H1 (cell line): Measurements from ENCODE around the gene EPM2A. TPM values are rescaled to one million over a fixed set of nuclear protein-coding genes. Genes with fewer than 3 reads are reported as not detected.

Source experiments
- CTCF ChIA-PET: fragments of 300-600 bp; sonication (Branson Sonifier 250); formaldehyde crosslinking; loops from one replicate; lab custom pipeline; 2021; ENCODE audit not compliant: partially characterized antibody; lab: Charles Lee
- POLR2A ChIA-PET: fragments of 300-600 bp; sonication (Branson Sonifier 250); formaldehyde crosslinking; loops from one replicate; lab custom pipeline; 2021; ENCODE audit warnings: inconsistent platforms; ENCODE audit not compliant: partially characterized antibody; lab: Charles Lee
- DNase-seq, 2 experiments: peaks; one replicate each; pipeline versions ENCODE4 v3.0.0 to v3.0.0-alpha.2; 2010 to 2022; ENCODE audit warnings: low spot score in 2 of 2, low read depth in 1 of 2, mixed read lengths in 1 of 2
- FAIRE-seq: peaks from 2 replicates; lab custom pipeline; 2011; peaks lifted over from hg19 to GRCh38; lab: Jason Lieb, UNC
- H2AFZ ChIP-seq: 2 replicates; pipeline ENCODE4 v1.8.1; 2012; ENCODE audit warnings: low read length, inconsistent platforms
- H2AK5ac ChIP-seq: 2 replicates; pipeline ENCODE4 v1.6.1; 2013; ENCODE audit warnings: low read depth, low read length
- H2BK120ac ChIP-seq: replicated peaks from 2 replicates; pipeline ENCODE3; 2013; ENCODE audit warnings: low read depth, low read length, inconsistent platforms
- H2BK12ac ChIP-seq: 2 replicates; pipeline ENCODE4 v1.6.1; 2013; ENCODE audit warnings: low read depth, low read length
- H2BK15ac ChIP-seq: 2 replicates; pipeline ENCODE4 v1.6.1; 2013; ENCODE audit warnings: low read length
- H2BK20ac ChIP-seq: 2 replicates; pipeline ENCODE4 v1.6.1; 2013; ENCODE audit warnings: low read length
- H2BK5ac ChIP-seq: 2 replicates; pipeline ENCODE4 v1.6.1; 2013; ENCODE audit warnings: low read depth, low read length
- H3K14ac ChIP-seq: 2 replicates; pipeline ENCODE4 v1.6.1; 2013; ENCODE audit warnings: inconsistent platforms; ENCODE audit not compliant: insufficient read length
- H3K18ac ChIP-seq: 2 replicates; pipeline ENCODE4 v1.6.1; 2013; ENCODE audit warnings: low read length; ENCODE audit errors: extremely low read depth
- H3K23ac ChIP-seq: 2 replicates; pipeline ENCODE4 v1.6.1; 2013; ENCODE audit warnings: inconsistent platforms; ENCODE audit not compliant: insufficient read length
- H3K23me2 ChIP-seq: 2 replicates; pipeline ENCODE4 v1.6.1; 2013; ENCODE audit warnings: low read depth, low read length
- H3K27ac ChIP-seq: 2 replicates; pipeline ENCODE4 v1.6.1; 2011; ENCODE audit warnings: low read depth, low read length, inconsistent platforms
- H3K27me3 ChIP-seq, 4 experiments: replicated peaks in 1 of 4; 1 replicate in 1 of 4; 2 replicates in 3 of 4; pipeline versions ENCODE4 v1.6.1 to v1.8.1; 2011 to 2013; ENCODE audit warnings: low read length in 3 of 4, mild to moderate bottlenecking in 3 of 4, inconsistent platforms in 2 of 4, mixed read lengths in 2 of 4, moderate library complexity in 1 of 4; ENCODE audit not compliant: control insufficient read depth in 3 of 4, insufficient read depth in 3 of 4; ENCODE audit errors: extremely low read depth in 1 of 4
- H3K36me3 ChIP-seq, 4 experiments: 2 replicates each; pipeline versions ENCODE4 v1.6.1 to v1.8.1; 2011 to 2013; ENCODE audit warnings: mild to moderate bottlenecking in 4 of 4, low read length in 3 of 4, moderate library complexity in 2 of 4, control low read depth in 1 of 4, inconsistent platforms in 1 of 4; ENCODE audit not compliant: insufficient read depth in 4 of 4, control insufficient read depth in 2 of 4
- H3K4ac ChIP-seq: replicated peaks from 2 replicates; pipeline ENCODE3; 2013; ENCODE audit warnings: low read length, low read depth, mixed read lengths, inconsistent platforms; ENCODE audit not compliant: insufficient read length
- H3K4me1 ChIP-seq, 4 experiments: replicated peaks in 1 of 4; 1 replicate in 1 of 4; 2 replicates in 3 of 4; pipeline versions ENCODE4 v1.6.1 to v1.8.1; 2011 to 2013; ENCODE audit warnings: low read length in 3 of 4, inconsistent platforms in 2 of 4, mixed read lengths in 1 of 4; ENCODE audit not compliant: insufficient read depth in 4 of 4, control insufficient read depth in 3 of 4
- H3K4me2 ChIP-seq, 2 experiments: 2 replicates each; pipeline versions ENCODE4 v1.6.1 to v1.8.1; 2011 to 2013; ENCODE audit warnings: low read depth in 2 of 2, low read length in 2 of 2, control low read depth in 1 of 2, inconsistent platforms in 1 of 2, mild to moderate bottlenecking in 1 of 2; ENCODE audit not compliant: insufficient read depth in 1 of 2
- H3K4me3 ChIP-seq, 4 experiments: fragments of 200-600, 300-600 bp in 1 of 4; sonication (generic), shearing (Covaris generic), sonication (Bioruptor Twin) in 1 of 4; 2 replicates each; pipeline versions ENCODE4 v1.5.1 to v1.8.1; 2011 to 2016; ENCODE audit warnings: low read length in 4 of 4, low read depth in 3 of 4, control low read depth in 2 of 4, inconsistent platforms in 2 of 4, mild to moderate bottlenecking in 2 of 4, mixed read lengths in 1 of 4, moderate library complexity in 1 of 4; ENCODE audit not compliant: insufficient read depth in 2 of 4; ENCODE audit errors: extremely low read depth in 1 of 4
- H3K56ac ChIP-seq: replicated peaks from 2 replicates; pipeline ENCODE3; 2013; ENCODE audit warnings: low read depth, mild to moderate bottlenecking, mixed read lengths, low read length, inconsistent platforms; ENCODE audit not compliant: insufficient read length
- H3K79me1 ChIP-seq: 2 replicates; pipeline ENCODE4 v1.6.1; 2013; ENCODE audit warnings: low read depth, low read length, control low read depth
- H3K79me2 ChIP-seq, 2 experiments: 2 replicates each; pipeline versions ENCODE4 v1.6.1 to v1.8.1; 2012 to 2013; ENCODE audit warnings: low read length in 2 of 2, mild to moderate bottlenecking in 2 of 2, inconsistent platforms in 1 of 2; ENCODE audit not compliant: insufficient read depth in 2 of 2, control insufficient read depth in 1 of 2
- H3K9ac ChIP-seq, 4 experiments: replicated peaks in 1 of 4; 1 replicate in 1 of 4; 2 replicates in 3 of 4; pipeline versions ENCODE4 v1.6.1 to v1.8.1; 2011 to 2013; ENCODE audit warnings: low read depth in 3 of 4, low read length in 3 of 4, control low read depth in 2 of 4, mild to moderate bottlenecking in 2 of 4, moderate library complexity in 2 of 4, inconsistent platforms in 1 of 4; ENCODE audit errors: extremely low read depth in 1 of 4
- H3K9me3 ChIP-seq, 2 experiments: 2 replicates each; pipeline versions ENCODE4 v1.6.1 to v1.8.1; 2012 to 2013; ENCODE audit warnings: mild to moderate bottlenecking in 2 of 2, moderate library complexity in 2 of 2, control low read depth in 1 of 2, inconsistent platforms in 1 of 2, low read depth in 1 of 2, low read length in 1 of 2, mixed read lengths in 1 of 2; ENCODE audit not compliant: insufficient read depth in 2 of 2
- H4K20me1 ChIP-seq, 2 experiments: replicated peaks in 1 of 2; 2 replicates each; pipeline versions ENCODE3 to v1.8.1; 2011 to 2013; ENCODE audit warnings: inconsistent platforms in 2 of 2, low read length in 2 of 2, mild to moderate bottlenecking in 1 of 2; ENCODE audit not compliant: insufficient read depth in 2 of 2, control insufficient read depth in 1 of 2
- H4K5ac ChIP-seq: 2 replicates; pipeline ENCODE4 v1.6.1; 2013; ENCODE audit warnings: low read length, low read depth, mixed read lengths, inconsistent platforms; ENCODE audit not compliant: insufficient read length
- H4K8ac ChIP-seq: 2 replicates; pipeline ENCODE4 v1.8.0; 2013; ENCODE audit warnings: mild to moderate bottlenecking, moderate library complexity, low read length, inconsistent platforms; ENCODE audit not compliant: insufficient read depth; ENCODE audit errors: extremely low read depth
- H4K91ac ChIP-seq: replicated peaks from 2 replicates; pipeline ENCODE3; 2013; ENCODE audit warnings: low read length, mixed read lengths, inconsistent platforms; ENCODE audit not compliant: insufficient read length
- BCL11A ChIP-seq, 2 experiments: IDR thresholded peaks; one replicate each; pipeline ENCODE4 v1.6.1; 2011; ENCODE audit warnings: low read depth in 2 of 2, low read length in 2 of 2, mild to moderate bottlenecking in 2 of 2
- CHD2 ChIP-seq: IDR thresholded peaks from 2 replicates; pipeline ENCODE4 v1.6.1; 2012; ENCODE audit warnings: low read length, improper control_type of control experiment
- EP300 ChIP-seq, 2 experiments: IDR thresholded peaks; 1 replicate in 1 of 2; 2 replicates in 1 of 2; pipeline ENCODE4 v1.6.1; 2011 to 2012; ENCODE audit warnings: low read depth in 2 of 2, low read length in 2 of 2, mild to moderate bottlenecking in 2 of 2, borderline replicate concordance in 1 of 2, inconsistent platforms in 1 of 2, moderate library complexity in 1 of 2
- NANOG ChIP-seq: IDR thresholded peaks from 2 replicates; pipeline ENCODE4 v1.6.1; 2011; ENCODE audit warnings: low read length, low read depth, mild to moderate bottlenecking, inconsistent platforms; ENCODE audit not compliant: insufficient read depth, poor library complexity, severe bottlenecking
- POU5F1 ChIP-seq: IDR thresholded peaks from 2 replicates; pipeline ENCODE4 v1.6.1; 2011; ENCODE audit warnings: low read depth, mild to moderate bottlenecking, low read length, moderate library complexity
- RBBP5 ChIP-seq: IDR thresholded peaks from 2 replicates; pipeline ENCODE4 v1.7.1; 2012; ENCODE audit warnings: low read depth, mild to moderate bottlenecking, inconsistent platforms, low read length, moderate library complexity, borderline replicate concordance
- SIN3A ChIP-seq, 2 experiments: IDR thresholded peaks in 1 of 2; conservative IDR thresholded peaks in 1 of 2; 2 replicates each; pipeline ENCODE4 v1.6.1; 2011 to 2012; ENCODE audit warnings: low read length in 2 of 2, improper control_type of control experiment in 1 of 2, low read depth in 1 of 2, mild to moderate bottlenecking in 1 of 2
- SP4 ChIP-seq: IDR thresholded peaks from 2 replicates; pipeline ENCODE4 v1.6.1; 2012; ENCODE audit warnings: low read length, inconsistent platforms
- ZNF274 ChIP-seq: IDR thresholded peaks from 2 replicates; pipeline ENCODE4 v1.7.0; 2012; ENCODE audit warnings: low read length, borderline replicate concordance; ENCODE audit errors: extremely low read depth
- polyA plus RNA-seq, 7 experiments: library from polyadenylated mRNA; depleted of rRNA in 3 of 7; stranded (reverse) in 5 of 7; unstranded in 2 of 7; fragments of >200 nt in 5 of 7; fragments of 200-250 nt in 2 of 7; gene quantifications; 1 replicate in 5 of 7; 2 replicates in 1 of 7; 4 replicates in 1 of 7; pipeline versions ENCODE4 v1.2.1 to v1.2.3, GENCODE V29; 2011 to 2013; ENCODE audit warnings: missing spikeins in 2 of 7, mixed read lengths in 2 of 7
- total RNA-seq: library from RNA; stranded (reverse); fragmentation: NEBNext Ultra II Directional; extraction: Animal tissue kit (Norgen Biotek cat#: 25700); gene quantifications from 2 replicates; pipeline ENCODE4 v1.2.1, GENCODE V29; 2021
- TF ChIP-seq, protein P1 (sequence below), 3 experiments: IDR thresholded peaks; 1 replicate in 2 of 3; 2 replicates in 1 of 3; pipeline versions ENCODE4 v1.5.1 to v1.6.1; 2011; ENCODE audit warnings: low read length in 3 of 3, mild to moderate bottlenecking in 3 of 3, inconsistent platforms in 2 of 3, low read depth in 1 of 3, moderate library complexity in 1 of 3; ENCODE audit not compliant: insufficient read depth in 1 of 3; ENCODE audit errors: control extremely low read depth in 1 of 3

Gene EPM2A
- total and polyA plus RNA-seq, 2 of the 8 experiments (the other 6 are each of a cell fraction or from before 2014, with no cell fraction given): 2.3 to 6.2 TPM

DNA sequence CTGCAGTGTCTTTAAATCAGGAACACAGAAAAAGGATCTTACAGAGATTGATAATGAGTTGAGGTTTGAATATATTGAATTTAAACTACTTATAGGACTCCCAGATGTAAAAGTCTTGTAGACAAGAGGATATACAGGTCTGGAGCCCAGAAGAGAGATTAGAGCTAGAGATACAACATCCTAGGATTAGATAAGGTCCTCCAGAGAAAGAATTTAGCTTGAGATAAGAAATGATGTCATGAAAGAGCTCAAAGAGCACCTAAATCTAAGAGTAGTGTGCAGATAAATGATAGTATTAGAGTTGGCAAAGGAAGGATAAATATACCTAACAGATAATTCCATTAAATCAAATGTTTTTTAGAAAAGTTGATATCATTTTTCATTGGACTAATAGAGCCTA, 23.9 kb downstream of the EPM2A start:
- Histone ChIP-seq H3K23ac (no peak overlapping the region), H3K4ac (no peak overlapping the region), H3K9me3 (peaks cover 17 to 20% of the 10 kb centered on the region in 2 experiments; a peak in 3 of 4 replicates), H3K79me2 (no peaks in the 10 kb centered on the region), H2BK12ac (no peak overlapping the region), H3K18ac (no peak overlapping the region), H2BK20ac (no peak overlapping the region), H3K27ac (no peak overlapping the region), H2BK120ac (no peak overlapping the region), H2AK5ac (no peak overlapping the region), H4K91ac (no peak overlapping the region), H3K14ac (no peak overlapping the region), H3K9ac (no peak overlapping the region), H3K36me3 (peaks cover 0 to 5% (median 0%) of the 10 kb centered on the region in 4 experiments; a peak in 3 of 8 replicates), H3K79me1 (no peaks in the 10 kb centered on the region), H4K8ac (no peak overlapping the region), H2BK15ac (no peak overlapping the region), H4K5ac (no peak overlapping the region), H4K20me1 (no peaks in the 10 kb centered on the region), H2BK5ac (no peak overlapping the region), H3K23me2 (no peaks in the 10 kb centered on the region), H3K56ac (no peak overlapping the region), H3K4me2 (no peak overlapping the region), H3K4me3 (no peak overlapping the region), H3K27me3 (no peaks in the 10 kb centered on the region), H3K4me1 (no peaks in the 10 kb centered on the region), H2AFZ (no peak overlapping the region)
- no peak for DNase-seq
- no peak for FAIRE-seq
- POLR2A ChIA-PET: no interaction called here
- CTCF ChIA-PET: no interaction called here
- TF ChIP-seq, protein P1, sequence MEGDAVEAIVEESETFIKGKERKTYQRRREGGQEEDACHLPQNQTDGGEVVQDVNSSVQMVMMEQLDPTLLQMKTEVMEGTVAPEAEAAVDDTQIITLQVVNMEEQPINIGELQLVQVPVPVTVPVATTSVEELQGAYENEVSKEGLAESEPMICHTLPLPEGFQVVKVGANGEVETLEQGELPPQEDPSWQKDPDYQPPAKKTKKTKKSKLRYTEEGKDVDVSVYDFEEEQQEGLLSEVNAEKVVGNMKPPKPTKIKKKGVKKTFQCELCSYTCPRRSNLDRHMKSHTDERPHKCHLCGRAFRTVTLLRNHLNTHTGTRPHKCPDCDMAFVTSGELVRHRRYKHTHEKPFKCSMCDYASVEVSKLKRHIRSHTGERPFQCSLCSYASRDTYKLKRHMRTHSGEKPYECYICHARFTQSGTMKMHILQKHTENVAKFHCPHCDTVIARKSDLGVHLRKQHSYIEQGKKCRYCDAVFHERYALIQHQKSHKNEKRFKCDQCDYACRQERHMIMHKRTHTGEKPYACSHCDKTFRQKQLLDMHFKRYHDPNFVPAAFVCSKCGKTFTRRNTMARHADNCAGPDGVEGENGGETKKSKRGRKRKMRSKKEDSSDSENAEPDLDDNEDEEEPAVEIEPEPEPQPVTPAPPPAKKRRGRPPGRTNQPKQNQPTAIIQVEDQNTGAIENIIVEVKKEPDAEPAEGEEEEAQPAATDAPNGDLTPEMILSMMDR (IDR thresholded peaks at IDR 0.05; ENCODE audit: control extremely low read depth in 1 of 3, insufficient read depth in 1 of 3, low read depth in 1 of 3, low read length in 3 of 3): no peak
- TF ChIP-seq BCL11A (IDR thresholded peaks at IDR 0.05; ENCODE audit: low read depth in 2 of 2, low read length in 2 of 2) (no peak), SIN3A (conservative IDR thresholded peaks at IDR 0.05 in 1 of 2, IDR thresholded peaks at IDR 0.05 in 1 of 2; ENCODE audit: low read depth in 1 of 2, low read length in 2 of 2) (no peak), POU5F1 (no peak), ZNF274 (no peak), NANOG (no peak), RBBP5 (no peak), SP4 (no peak), CHD2 (no peak), EP300 (IDR thresholded peaks at IDR 0.05; ENCODE audit: borderline replicate concordance in 1 of 2, low read depth in 2 of 2, low read length in 2 of 2) (no peak)
